Measurements from ENCODE around the gene KRT73.

GRCh38 chr12:52645120-52645761, 26.9 kb upstream of the KRT73 start:
- no peak for TF ChIP-seq EP300 (IDR thresholded peaks at IDR 0.05)
- TF ChIP-seq, protein P1, sequence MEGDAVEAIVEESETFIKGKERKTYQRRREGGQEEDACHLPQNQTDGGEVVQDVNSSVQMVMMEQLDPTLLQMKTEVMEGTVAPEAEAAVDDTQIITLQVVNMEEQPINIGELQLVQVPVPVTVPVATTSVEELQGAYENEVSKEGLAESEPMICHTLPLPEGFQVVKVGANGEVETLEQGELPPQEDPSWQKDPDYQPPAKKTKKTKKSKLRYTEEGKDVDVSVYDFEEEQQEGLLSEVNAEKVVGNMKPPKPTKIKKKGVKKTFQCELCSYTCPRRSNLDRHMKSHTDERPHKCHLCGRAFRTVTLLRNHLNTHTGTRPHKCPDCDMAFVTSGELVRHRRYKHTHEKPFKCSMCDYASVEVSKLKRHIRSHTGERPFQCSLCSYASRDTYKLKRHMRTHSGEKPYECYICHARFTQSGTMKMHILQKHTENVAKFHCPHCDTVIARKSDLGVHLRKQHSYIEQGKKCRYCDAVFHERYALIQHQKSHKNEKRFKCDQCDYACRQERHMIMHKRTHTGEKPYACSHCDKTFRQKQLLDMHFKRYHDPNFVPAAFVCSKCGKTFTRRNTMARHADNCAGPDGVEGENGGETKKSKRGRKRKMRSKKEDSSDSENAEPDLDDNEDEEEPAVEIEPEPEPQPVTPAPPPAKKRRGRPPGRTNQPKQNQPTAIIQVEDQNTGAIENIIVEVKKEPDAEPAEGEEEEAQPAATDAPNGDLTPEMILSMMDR (IDR thresholded peaks at IDR 0.05) = no peak
- no peak for TF ChIP-seq POLR2AphosphoS5 (IDR thresholded peaks at IDR 0.05)
- no peak for TF ChIP-seq POLR2A (IDR thresholded peaks at IDR 0.05)
